Testis (tissue), 2 donors: ENCODE data around the gene DCST1.

Source experiments
- CTCF ChIP-seq, 3 experiments: fragments of 450-650 bp in 2 of 3; fragments of 200-600 bp in 1 of 3; sonication (generic) in 1 of 3; IDR thresholded peaks; one replicate each; pipeline ENCODE4 v1.5.1; 2016 to 2019; ENCODE audit warnings: antibody characterized with exemption in 3 of 3, mild to moderate bottlenecking in 2 of 3, moderate library complexity in 1 of 3
- POLR2A ChIP-seq: fragments of 450-650 bp; IDR thresholded peaks from one replicate; pipeline ENCODE4 v1.6.1; 2017; ENCODE audit warnings: antibody characterized with exemption, mild to moderate bottlenecking, moderate library complexity

DNA sequence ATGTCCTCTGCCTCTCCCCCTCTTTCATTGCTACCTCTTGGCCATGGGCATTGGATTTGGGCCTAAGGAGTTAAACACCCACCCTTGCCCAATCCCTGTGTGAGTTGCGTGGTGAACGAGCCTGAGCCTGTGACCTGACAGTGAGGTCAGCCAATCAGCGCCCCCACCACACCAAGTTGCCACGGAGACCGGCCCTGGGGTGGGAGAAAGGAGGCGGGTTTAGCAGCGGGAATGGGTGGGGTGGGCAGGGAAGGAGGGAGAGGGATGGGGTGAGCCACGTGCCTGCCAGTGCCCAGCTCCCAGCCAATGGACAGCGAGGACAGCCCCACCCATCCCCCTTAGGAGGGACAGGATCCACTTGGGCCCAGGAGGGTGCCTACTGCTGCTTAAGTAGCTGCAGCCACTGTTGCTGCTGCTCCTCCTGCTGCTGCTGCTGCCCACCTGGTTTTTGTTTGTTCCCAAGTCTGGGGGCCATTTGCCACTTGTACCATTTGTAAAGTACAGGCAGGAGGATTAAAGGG is 21.5 kb upstream of the DCST1 start:
- no peak for TF ChIP-seq POLR2A
- no peak for TF ChIP-seq CTCF (IDR thresholded peaks at IDR 0.05)
